Epidermal melanocyte (primary cell): ENCODE data around the gene CCL5.
A peak's percentile ranks its signal among the peaks of the same experiment; 100 is the strongest.
"Not testable (repeated sequence)": the region's sequence is repeated elsewhere in the genome, so short reads cannot be mapped to it uniquely, and the experiment has no call there.

ENCODE experiments used
- DNase-seq: peaks from one replicate; pipeline ENCODE4 v3.0.0; 2011; ENCODE audit warnings: low spot score; ENCODE audit not compliant: insufficient read length

CCL5 gene

DNA sequence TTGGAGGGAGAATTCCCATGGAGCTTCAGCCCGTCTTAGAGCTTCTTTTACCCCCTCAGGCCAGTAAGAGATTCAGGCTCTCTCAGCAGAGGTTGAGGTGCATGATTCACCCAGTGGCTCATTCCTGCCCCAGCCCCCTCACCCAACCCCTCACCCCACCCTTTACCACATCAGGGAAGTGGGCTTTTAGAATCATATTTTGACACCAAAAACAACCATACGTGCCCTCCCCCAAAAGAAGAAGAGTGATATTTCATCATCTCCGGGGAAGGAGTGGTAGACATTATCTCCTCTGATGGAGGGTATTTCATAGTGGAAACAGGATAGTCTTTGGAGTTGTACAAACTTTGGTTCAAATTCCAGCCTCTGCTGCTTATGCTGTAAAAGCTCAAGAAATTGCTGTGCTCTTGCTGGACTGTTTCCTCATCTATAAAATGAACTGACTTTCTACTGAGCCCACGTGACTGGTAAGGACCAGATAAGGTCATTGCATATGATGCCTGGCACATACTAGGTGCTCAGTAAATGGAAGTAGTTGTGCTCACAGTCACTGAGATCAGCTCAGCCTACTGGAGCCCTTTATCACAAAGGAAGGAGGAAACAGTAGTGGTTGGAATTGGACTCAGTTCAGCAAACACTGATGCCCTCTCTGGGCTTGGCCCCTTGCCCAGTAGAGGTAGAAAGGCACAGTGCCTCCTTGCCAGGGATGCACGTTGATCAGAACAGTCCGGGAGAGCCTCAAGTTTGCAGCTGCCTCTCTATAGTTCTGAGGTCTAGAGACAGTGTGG, 18.3 kb upstream of the CCL5 start:
- DNase-seq, result no peak

DNA sequence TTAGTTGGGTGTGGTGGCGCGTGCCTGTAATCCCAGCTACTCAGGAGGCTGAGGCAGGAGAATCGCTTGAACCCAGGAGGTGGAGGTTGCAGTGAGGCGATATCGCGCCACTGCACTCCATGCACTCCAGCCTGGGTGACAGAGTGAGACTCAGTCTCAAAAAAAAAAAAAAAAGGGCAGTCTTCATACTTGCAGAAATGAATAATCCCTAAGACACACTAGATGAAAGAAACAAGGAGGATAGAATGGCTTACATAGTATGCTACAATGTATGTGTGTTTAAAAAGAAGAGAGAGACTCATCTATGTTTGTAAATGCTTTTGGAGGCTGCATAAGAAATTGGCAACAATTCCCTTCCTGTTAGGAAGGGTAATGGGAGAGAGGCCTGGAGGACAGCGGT, 17.6 kb upstream of the CCL5 start:
- DNase-seq, result not testable (repeated sequence)

DNA sequence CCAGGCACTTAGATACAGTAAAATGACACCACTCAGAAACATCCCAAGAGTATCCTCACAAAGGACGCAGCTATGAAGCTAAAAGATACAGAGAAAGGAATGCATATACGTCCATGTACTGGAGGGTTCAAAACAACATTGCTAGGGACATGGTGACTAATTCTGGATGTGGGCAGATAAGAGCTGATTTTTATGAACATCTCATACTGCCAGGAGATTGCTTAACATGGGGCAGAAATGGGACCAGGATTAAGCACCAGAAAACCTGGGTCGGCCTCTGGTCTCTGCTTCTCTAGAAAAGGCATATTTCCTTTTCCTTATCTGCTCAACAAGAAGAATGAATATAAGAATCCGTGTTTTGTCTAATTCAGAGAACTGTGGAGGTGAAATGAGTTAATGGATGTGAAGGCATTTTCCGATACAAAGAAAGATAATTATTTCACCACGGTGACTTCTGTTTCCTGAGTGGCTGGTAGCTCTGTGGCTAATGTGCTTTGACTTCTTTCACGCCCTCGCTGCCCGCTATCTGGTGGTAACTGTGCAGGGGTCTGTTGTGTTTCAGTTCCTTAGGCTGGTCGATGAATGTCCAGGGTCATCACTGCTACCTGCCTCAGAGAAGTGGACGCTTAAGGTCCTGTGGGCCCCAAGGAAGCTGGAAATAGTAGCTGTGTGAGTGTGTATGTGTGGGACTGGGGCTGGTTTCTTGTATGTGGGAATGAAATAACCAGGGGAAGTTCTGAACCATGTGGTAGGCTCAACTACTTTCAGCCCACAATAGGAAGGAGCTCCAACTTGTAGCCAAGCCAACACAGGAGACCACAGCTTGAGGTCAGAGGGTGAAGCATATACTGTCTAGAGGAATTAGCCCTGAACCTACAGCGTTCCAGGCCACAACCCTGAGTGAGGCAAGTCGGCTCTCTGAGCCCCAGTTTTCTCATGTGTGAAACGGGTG, 15.8 kb upstream of the CCL5 start:
- no peak for DNase-seq

DNA sequence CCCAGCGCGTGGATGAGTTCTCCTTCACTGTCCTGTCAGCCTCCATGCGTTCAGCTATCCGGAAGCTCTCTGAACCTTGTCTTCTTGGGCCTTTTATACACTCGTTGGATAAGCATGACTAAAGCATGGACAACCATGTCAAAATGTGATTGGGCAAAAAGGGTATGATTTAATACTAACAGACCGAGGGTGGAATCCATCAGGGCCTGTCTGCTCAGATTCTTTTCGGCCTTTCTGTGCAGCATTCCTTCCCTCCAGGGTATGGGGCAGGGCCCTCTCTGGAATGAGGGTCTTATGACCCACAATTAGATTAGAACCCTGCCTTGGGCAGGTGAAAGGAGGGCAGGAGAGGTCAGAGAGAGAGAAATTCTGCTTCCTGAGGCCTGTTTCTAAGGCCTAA, 14.0 kb upstream of the CCL5 start:
- DNase-seq, result no peak

DNA sequence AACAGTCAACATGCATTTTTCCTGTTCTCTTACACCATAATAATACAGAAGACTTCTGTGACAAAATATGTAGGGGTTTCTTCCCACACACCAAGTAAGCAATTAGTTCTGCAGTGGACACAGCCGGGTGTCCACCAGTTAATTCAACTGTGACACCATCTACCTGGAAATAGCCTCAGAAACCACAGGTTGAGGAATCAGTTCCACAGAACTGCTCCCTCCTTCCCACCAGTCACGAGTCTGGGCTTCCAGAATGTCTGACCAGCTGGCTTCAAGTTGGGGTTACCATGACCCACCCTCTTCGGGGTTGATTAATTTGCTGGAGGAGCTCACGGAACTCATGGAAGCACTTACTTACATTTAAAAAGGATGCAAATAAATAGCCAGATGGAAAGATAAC, 13.6 kb upstream of the CCL5 start:
- no peak for DNase-seq

DNA sequence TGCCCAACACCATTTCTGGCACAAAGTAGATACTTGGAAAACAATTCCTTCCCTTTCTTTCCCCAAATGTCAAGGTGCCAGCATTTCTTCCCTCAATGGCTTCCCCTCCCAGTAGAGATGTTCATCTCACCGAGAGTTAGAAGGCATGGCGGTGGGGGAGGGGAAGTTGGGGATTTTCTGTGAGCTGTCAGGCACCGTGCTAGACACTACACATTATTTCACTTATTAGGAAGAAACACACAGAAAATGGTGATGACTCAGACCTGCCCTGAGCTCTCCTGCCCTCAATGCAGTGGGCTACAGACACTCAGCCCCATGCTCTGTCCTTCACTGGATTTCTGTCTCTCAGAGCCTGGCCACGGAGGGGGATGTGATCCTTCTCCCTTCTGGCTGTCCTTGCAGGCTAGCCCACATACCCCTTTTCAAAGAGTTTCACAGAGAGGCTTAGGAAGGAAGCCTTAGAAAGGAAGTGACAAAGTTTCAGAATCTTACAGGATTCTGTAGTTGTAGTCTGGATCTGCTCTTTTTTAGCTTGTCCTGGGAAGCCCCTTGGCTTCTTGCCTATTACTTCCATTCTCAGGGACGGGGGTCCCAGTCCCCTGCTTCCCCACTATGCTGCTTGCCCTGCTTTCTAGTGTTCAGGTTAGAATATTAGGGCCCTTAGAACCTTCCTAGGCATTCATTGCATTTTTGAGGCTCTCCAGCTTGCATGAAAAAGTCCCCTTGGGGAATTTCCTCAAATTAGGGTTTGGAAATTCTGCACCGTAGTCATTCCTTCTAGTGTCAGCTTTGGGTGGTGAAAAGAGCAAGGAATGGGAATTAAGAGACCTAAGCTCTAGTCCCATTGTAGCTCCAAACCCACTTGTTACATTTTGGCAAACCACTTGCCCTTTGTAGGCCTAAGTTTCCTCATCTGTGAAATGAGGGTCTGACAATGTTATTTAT, 12.2 kb upstream of the CCL5 start:
- DNase-seq, result no peak

DNA sequence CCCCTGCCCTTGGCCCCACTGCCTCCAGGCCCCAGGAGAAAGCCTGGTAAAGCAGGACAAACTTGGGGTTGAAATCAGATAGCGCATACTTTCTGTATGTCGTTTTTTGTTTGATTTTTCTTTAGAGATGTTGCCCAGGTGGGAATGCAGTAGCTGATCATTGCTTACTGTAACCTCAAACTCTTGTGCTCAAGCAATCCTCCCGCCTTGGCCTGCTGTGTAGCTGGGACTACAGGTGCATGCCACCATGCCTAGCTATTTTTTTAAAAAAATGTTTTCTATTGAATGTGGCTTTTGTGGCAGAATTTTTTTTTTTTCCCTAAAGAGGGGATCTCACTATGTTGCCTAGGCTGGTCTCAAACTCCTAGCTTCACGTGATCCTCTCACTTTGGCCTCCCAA, 11.1 kb upstream of the CCL5 start:
- no peak for DNase-seq

DNA sequence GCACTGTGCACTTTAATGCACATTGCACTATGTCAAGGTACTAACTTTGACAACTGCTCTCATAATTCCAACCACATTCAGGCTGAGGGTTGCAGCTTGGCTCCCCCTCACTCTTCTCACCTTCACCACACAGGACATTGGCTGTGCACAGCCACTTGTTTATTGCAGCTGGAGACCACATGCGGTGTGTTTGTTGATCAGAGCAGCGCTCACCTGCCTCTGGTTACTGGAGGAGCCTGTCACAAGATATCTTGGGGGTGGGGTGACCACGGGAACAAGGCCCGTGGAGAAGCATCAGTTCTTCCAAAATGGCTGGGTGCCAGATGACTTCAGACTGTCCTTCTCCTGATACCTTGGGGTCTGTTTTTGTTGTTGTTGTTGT, 10.6 kb upstream of the CCL5 start:
- no peak for DNase-seq

DNA sequence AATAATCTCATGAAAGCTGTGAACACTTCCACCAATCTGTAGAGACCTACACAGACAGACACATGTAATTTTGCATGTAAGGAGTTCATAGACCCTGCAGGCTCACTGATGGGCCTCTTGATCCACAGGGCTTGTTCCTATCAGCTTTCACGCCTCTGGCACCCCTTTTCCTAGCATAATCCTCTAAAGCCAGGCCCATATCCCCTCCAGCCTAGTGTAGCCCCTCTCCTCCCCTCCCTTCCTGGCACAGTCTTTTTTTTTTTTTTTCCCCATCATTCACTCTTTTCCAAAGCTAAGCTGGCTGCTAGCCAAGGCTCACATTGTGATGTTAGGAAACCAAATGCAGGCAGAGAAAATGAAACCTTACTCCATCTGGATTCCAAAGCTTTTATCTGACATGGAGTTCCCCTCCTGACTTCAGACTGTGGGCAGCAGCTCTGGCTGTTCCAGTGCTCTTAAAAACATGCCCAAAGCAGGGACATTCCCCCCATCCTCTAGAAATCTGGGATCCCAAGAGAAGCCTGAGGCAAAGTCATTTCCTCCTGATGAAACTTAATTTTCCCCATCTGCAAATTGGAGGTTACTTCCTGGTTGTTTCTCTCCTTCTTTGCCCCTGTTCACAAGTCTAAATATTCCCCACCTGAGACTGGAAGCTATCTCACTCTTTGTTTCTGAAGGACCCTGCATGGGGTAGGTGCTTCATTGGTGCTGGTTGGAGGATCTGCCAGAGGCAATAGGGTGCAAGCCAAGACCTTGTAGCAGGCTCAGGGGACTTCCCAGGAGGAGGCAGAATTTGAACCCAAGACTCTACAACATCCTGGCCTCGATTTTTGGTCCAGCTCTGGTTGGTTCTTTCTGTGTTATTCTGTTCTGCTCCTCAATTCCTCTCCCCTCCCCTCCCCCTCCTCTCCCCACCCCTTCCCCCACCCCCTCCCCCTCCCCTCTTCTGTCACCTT, 9.9 kb upstream of the CCL5 start:
- peak; percentile 35 for DNase-seq

DNA sequence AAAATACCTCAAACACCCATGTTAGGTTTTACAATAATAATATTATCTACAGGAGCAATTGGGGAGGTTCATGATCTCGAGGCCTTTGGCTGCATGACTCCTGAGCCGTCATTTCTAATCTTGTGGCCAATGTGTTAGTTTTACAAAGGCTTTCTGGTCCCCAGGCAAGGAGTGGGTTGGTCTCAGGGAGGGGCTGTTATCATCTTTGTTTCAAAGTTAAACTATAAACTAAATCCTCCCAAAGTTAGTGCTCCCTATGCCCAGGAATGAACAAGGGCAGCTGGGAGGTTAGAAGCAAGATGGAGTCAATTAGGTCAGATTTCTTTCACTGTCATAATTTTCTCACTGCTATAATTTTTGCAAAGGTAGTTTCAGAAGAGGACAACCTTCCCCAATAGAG, 9.1 kb upstream of the CCL5 start:
- DNase-seq, result no peak

DNA sequence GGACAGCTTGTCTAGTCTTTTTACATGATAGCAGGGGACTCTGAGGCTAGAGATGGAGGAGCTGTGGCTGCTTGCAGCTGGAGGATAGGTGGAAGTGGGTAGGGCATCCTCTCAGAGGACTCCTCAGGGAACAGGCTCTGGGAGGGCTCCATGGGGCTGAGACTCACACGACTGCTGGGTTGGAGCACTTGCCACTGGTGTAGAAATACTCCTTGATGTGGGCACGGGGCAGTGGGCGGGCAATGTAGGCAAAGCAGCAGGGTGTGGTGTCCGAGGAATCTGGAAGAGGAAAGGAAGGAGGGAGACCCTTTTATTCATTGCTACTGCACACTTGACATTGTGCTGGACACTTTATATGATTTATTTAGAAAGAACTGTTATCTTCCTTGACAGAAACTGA, 1.8 kb downstream of the CCL5 start:
- no peak for DNase-seq

DNA sequence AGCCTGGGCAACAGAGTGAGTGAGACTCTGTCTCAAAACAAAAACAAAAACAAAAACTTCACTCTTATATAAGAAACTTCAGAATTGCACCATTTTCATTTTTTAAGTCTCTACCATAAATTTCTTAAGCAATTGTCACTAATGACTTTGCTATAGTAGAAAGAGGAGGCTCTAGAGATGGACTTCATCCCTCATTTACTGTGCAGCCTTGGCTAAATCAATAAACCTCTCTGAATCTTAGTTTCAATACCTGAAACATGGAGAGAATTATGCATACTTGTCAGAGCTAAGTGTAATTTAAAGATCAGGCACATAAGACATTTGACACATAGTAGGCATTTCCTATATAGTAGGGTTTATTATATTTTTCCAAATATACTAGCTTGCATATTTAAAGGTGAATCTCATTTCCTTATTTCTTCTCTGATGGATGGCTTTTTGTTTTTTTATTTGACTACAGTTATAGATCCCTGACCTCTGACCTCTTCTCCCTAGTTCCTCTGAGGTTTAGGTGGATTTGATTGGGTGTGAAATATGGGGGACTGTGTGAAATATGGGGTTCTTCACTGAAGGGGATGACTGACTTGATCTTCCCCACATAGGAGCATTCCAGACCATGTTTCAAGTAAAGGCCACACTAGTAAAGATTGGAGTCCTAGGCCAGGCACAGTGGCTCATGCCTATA, 2.7 kb downstream of the CCL5 start:
- DNase-seq, result no peak

DNA sequence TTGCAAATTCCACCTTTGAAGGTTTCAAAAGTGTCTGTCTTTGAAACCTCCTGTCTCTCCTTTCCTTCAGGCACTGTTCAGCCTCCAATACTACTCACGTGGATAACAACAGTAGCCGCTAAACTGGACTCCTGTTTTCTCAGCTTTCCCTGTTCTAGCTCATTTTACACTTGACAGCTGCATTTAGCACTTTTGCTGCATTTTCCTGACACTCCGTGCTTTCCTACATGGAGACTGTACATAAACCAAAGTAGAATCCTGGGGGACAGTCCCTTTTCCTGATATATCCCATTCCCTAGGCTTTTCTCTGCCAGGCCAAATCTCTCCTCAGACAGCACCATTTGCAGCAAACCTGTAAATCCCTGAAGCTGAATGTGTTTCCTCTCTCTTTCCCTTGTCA, 3.6 kb downstream of the CCL5 start:
- DNase-seq, result no peak

DNA sequence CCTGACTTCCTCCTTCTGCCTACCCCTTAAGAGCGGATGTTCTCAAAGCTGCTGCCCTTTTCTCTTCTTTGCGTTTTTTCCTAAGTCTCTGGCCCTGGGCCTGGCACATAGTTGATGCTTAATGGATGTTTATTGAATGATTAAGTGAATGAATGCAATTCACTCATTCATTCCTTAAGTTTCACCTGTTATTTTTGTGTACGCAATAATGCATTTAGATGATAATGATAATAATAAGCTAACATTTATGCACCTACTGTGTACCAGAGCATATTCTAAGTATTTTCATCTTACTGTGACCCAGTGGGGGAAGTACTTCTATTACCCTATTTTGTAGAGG, 4.4 kb downstream of the CCL5 start:
- DNase-seq, result no peak

DNA sequence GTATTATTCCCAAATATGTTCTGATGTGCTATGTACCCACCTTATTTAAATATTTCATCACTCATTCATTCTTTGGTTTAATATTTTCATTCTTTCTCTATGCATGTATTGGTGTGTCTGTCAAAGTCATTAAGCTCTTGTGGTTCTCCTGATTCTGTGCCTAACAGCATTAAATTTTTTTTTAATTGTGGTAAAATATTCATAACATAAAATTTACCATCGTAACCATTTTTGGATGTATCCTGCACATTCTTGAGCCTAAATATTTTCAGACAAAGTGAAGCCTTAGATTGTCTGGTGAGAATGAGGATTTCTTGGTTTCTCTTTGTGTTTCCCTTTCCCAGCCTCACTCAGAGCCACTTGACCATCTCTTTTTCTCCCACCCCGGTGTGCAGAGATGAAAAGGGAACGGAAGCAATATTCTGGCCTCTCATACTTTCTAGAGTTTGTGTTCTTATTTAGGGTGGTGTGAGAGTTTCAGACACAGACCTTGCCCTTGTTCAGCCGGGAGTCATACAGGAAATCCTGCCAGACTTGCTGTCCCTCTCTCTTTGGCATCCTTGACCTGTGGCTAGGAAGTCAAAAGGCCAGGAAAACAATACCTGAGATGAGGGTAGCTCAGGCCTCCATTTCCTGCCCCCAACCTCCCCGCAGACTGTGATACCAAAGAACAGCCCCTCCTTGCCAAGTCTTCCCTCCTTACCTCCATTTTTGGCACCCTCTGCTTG, 4.9 kb downstream of the CCL5 start:
- DNase-seq, result no peak

DNA sequence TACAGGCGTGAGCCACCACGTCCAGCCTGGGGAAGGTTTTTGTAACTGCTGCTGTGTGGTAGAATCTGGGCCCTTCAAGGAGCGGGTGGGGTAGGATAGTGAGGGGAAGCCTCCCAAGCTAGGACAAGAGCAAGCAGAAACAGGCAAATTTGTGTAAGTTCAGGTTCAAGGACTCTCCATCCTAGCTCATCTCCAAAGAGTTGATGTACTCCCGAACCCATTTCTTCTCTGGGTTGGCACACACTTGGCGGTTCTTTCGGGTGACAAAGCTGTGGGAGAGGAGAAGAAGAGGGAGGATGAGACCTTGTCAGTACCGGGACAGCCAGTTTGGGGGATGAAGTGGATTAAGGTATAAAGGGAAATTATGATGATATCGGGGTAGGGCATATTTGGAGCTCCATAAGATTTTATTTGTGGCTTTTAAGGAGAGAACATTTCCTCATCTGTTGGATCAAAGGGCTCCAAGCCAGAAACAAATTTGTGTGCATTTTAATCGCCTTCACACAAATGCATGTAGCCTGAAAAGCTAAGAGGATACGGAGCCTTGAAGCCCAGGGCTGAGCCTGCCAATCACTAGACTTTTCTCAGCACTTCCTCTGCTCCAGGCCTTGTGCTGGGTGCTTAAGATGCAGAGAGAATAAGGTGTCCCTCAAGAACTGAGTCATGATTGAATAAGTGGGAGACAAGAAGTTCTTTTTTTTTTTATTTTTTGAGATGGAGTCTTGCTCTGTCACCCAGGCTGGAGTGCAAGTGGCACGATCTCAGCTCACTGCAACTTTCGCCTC, 7.8 kb downstream of the CCL5 start:
- DNase-seq, result no peak

DNA sequence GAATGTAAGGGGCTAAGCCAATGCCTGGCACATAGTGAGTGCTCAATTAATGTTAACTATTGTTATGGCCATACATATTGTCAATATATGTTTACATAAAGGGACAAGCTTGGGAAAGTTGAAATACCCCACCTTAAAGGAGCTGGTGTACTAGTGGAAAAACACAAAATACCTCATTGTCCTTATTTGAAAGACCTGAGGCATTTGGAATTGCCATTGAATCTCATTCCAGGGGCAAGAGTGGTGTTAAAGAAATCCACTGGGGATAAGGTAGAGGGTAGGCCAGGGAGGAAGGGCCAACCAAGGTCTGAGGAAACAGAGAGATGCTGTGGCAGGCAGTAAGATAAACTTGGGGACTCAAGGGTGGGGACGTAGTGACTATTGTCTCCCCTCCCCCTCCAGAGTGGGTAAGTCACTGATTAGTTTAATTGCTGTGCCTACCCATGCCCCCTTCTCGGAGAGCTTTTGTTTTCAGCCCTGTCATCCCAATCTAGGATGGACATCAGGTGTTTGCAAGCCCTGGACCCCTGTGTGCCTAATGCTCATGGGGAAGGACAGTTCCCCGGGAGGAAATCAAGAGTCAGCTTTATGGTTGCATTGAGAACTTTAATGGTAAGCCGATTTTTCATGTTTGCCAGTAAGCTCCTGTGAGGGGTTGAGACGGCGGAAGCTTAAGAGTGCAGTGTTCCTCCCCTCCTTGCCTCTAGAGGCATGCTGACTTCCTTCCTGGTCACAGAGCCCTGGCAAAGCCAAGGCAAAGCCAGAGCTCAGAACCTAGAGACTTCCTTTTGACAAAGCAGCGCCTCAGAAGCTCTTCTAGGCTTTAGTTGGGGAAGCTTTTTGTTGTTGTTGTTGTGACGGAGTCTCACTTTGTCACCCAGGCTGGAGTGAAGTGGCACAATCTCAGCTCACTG, 9.0 kb downstream of the CCL5 start:
- no peak for DNase-seq
